Gastroesophageal sphincter (tissue), 4 donors: Measurements from ENCODE around the gene UBAP2. TPM values are rescaled to one million over a fixed set of nuclear protein-coding genes. Genes with fewer than 3 reads are reported as not detected.
A peak's percentile ranks its signal among the peaks of the same experiment; 100 is the strongest.

Experiments
- ATAC-seq: fragments of 150-250 bp; one replicate; pipeline ENCODE4 v1.9.1; 2016; ENCODE audit warnings: mild to moderate bottlenecking, moderate library complexity
- H3K27ac ChIP-seq, 4 donors: fragments of 200-600 bp; sonication (generic) in 3 of 4; 1 replicate in 3 of 4; 2 replicates in 1 of 4; pipeline ENCODE4 v1.5.1; 2016 to 2019
- H3K27me3 ChIP-seq: fragments of 200-600 bp; sonication (generic); one replicate; pipeline ENCODE4 v1.5.1; 2019
- H3K36me3 ChIP-seq, 2 donors: fragments of 200-600 bp; sonication (generic); one replicate each; pipeline ENCODE4 v1.5.1; 2019; ENCODE audit warnings: control low read depth in 1 of 2
- H3K4me1 ChIP-seq, 3 donors: fragments of 200-600 bp; sonication (generic); 1 replicate in 2 of 3; 2 replicates in 1 of 3; pipeline ENCODE4 v1.5.1; 2016 to 2019; ENCODE audit warnings: control low read depth in 2 of 3
- H3K4me3 ChIP-seq, 2 donors: fragments of 200-600 bp; sonication (generic); one replicate each; pipeline ENCODE4 v1.5.1; 2019; ENCODE audit warnings: mild to moderate bottlenecking in 1 of 2, moderate library complexity in 1 of 2
- H3K9me3 ChIP-seq, 3 donors: fragments of 200-600 bp; sonication (generic); one replicate each; pipeline ENCODE4 v1.5.1; 2017 to 2019; ENCODE audit warnings: control low read depth in 2 of 3
- CTCF ChIP-seq, 4 experiments: fragments of 200-600 bp in 2 of 4; fragments of 450-650 bp in 2 of 4; sonication (generic) in 1 of 4; IDR thresholded peaks; one replicate each; pipeline ENCODE4 v1.5.1; 2017 to 2019; ENCODE audit warnings: antibody characterized with exemption in 4 of 4, mild to moderate bottlenecking in 2 of 4, moderate library complexity in 2 of 4
- EP300 ChIP-seq: sonication (generic); formaldehyde crosslinking; IDR thresholded peaks from one replicate; pipeline ENCODE4 v1.6.1; 2017; ENCODE audit warnings: antibody characterized with exemption, mild to moderate bottlenecking
- POLR2A ChIP-seq, 2 donors: fragments of 450-650 bp; IDR thresholded peaks; one replicate each; pipeline ENCODE4 v1.6.1; 2017; ENCODE audit warnings: antibody characterized with exemption in 2 of 2, mild to moderate bottlenecking in 2 of 2, moderate library complexity in 1 of 2
- POLR2AphosphoS5 ChIP-seq: sonication (generic); formaldehyde crosslinking; IDR thresholded peaks from one replicate; pipeline ENCODE4 v1.6.1; 2017; ENCODE audit warnings: antibody characterized with exemption
- WGBS, 2 donors: methylation state at CpG; one replicate each; pipeline ENCODE4 v1.1.5; 2018; ENCODE audit warnings: low coverage in 1 of 2; 5-methylcytosine and 5-hydroxymethylcytosine counted together
- total RNA-seq, 4 donors: library from RNA; depleted of rRNA; stranded (reverse); fragments of >200 nt; gene quantifications; one replicate each; pipeline ENCODE4 v1.1.0, GENCODE V29; 2016

The UBAP2 gene
- total RNA-seq, 4 donors from 2014 or later: 27.5 to 41.5 (median 32.8) TPM

- Histone ChIP-seq H3K4me3 (no peak overlapping the region), H3K9me3 (no peaks in the 10 kb centered on the region), H3K27me3 (no peaks in the 10 kb centered on the region), H3K4me1 (peaks cover 0 to 34% (median 3%) of the 10 kb centered on the region in 3 donors), H3K36me3 (peaks cover 0 to 60% of the 10 kb centered on the region in 2 donors), H3K27ac (peak overlapping the region in 1 of 4 donors; percentile 34)
- 25 to 34% methylated on average over 2 of the region's 2 CpGs for WGBS, 2 donors
- no peak for TF ChIP-seq EP300
- no peak for TF ChIP-seq POLR2AphosphoS5
- TF ChIP-seq POLR2A (IDR thresholded peaks at IDR 0.05): no peak
- TF ChIP-seq CTCF (IDR thresholded peaks at IDR 0.05): no peak
- no peak for ATAC-seq
Observed at GRCh38 chr9:33943389-33943788, 105.3 kb downstream of the UBAP2 start.

- no peak for ATAC-seq
- H3K9me3 ChIP-seq: no peaks in the 10 kb centered on the region
- TF ChIP-seq POLR2A (IDR thresholded peaks at IDR 0.05) (no peak), EP300 (no peak), POLR2AphosphoS5 (no peak), CTCF (IDR thresholded peaks at IDR 0.05) (no peak)
- peaks cover 0 to 61% of the 10 kb centered on the region in 2 donors for H3K36me3 ChIP-seq
- 100% methylated on average over 2 of the region's 3 CpGs; no CpG with 5 or more reads in 1 of the 2 donors for WGBS, 2 donors
- no peak overlapping the region for H3K4me3 ChIP-seq
- H3K4me1 ChIP-seq: peaks cover 0 to 34% (median 3%) of the 10 kb centered on the region in 3 donors
- no peaks in the 10 kb centered on the region for H3K27me3 ChIP-seq
- no peak overlapping the region for H3K27ac ChIP-seq
Observed at GRCh38 chr9:33942471-33943083, 106.1 kb downstream of the UBAP2 start.

GRCh38 chr9:33939924-33940874 is 108.5 kb downstream of the UBAP2 start:
- Histone ChIP-seq H3K4me1 (peaks cover 0 to 16% (median 0%) of the 10 kb centered on the region in 3 donors), H3K27ac (no peak overlapping the region), H3K4me3 (no peak overlapping the region), H3K9me3 (no peaks in the 10 kb centered on the region), H3K36me3 (peaks cover 0 to 64% of the 10 kb centered on the region in 2 donors), H3K27me3 (no peaks in the 10 kb centered on the region)
- WGBS, 2 donors: 60 to 63% methylated on average over 9 of the region's 9 CpGs
- no peak for ATAC-seq
- no peak for TF ChIP-seq POLR2A (IDR thresholded peaks at IDR 0.05)
- no peak for TF ChIP-seq POLR2AphosphoS5
- no peak for TF ChIP-seq EP300
- TF ChIP-seq CTCF (IDR thresholded peaks at IDR 0.05): no peak

GRCh38 chr9:33934188-33934878 is 114.4 kb downstream of the UBAP2 start:
- Histone ChIP-seq H3K9me3 (no peaks in the 10 kb centered on the region), H3K4me3 (no peak overlapping the region), H3K36me3 (peaks cover 0 to 85% of the 10 kb centered on the region in 2 donors), H3K27ac (no peak overlapping the region), H3K4me1 (no peaks in the 10 kb centered on the region), H3K27me3 (no peaks in the 10 kb centered on the region)
- no peak for ATAC-seq
- 64 to 86% methylated on average over 3 to 5 of the region's 5 CpGs for WGBS, 2 donors
- TF ChIP-seq EP300 (no peak), POLR2AphosphoS5 (no peak), CTCF (IDR thresholded peaks at IDR 0.05) (no peak), POLR2A (IDR thresholded peaks at IDR 0.05) (no peak)
